ENCODE measurements around the gene ARHGEF33.

Gene ARHGEF33

GRCh38 chr2:38981670-38982357, 92.1 kb downstream of the ARHGEF33 start:
- Histone ChIP-seq H3K9me3 (ENCODE audit: severe bottlenecking) (no peaks in the 10 kb centered on the region), H3K27ac (no peak overlapping the region), H3K27me3 (ENCODE audit: insufficient read depth, low read depth, severe bottlenecking) (no peaks in the 10 kb centered on the region), H3K4me3 (ENCODE audit: low read depth, low read length) (no peak overlapping the region), H3K36me3 (peaks cover 2% of the 10 kb centered on the region; the same call in 1 of the 2 replicates)
- TF ChIP-seq CTCF (IDR thresholded peaks at IDR 0.05; ENCODE audit: low read depth, low read length): no peak
- DNase-seq: no peak

- no peak for DNase-seq
- Histone ChIP-seq H3K36me3 (peaks cover 2% of the 10 kb centered on the region; the same call in 1 of the 2 replicates), H3K9me3 (ENCODE audit: severe bottlenecking) (no peaks in the 10 kb centered on the region), H3K27ac (no peak overlapping the region), H3K4me3 (ENCODE audit: low read depth, low read length) (no peak overlapping the region), H3K27me3 (ENCODE audit: insufficient read depth, low read depth, severe bottlenecking) (no peaks in the 10 kb centered on the region)
- TF ChIP-seq CTCF (IDR thresholded peaks at IDR 0.05; ENCODE audit: low read depth, low read length): no peak
These were observed 92.8 kb downstream of the ARHGEF33 start for GRCh38 chr2:38982498-38982897.

GRCh38 chr2:38988716-38989115, 99.0 kb downstream of the ARHGEF33 start:
- no peak overlapping the region for H3K27ac ChIP-seq
- H3K9me3 ChIP-seq (ENCODE audit: severe bottlenecking): no peaks in the 10 kb centered on the region
- no peak overlapping the region for H3K4me3 ChIP-seq (ENCODE audit: low read depth, low read length)
- H3K27me3 ChIP-seq (ENCODE audit: insufficient read depth, low read depth, severe bottlenecking): no peaks in the 10 kb centered on the region
- peaks cover 2% of the 10 kb centered on the region; the same call in 1 of the 2 replicates for H3K36me3 ChIP-seq
- TF ChIP-seq CTCF (IDR thresholded peaks at IDR 0.05; ENCODE audit: low read depth, low read length): no peak
- DNase-seq: no peak

GRCh38 chr2:38991899-38992298, 102.2 kb downstream of the ARHGEF33 start:
- Histone ChIP-seq H3K27ac (no peak overlapping the region), H3K27me3 (ENCODE audit: insufficient read depth, low read depth, severe bottlenecking) (no peaks in the 10 kb centered on the region), H3K9me3 (ENCODE audit: severe bottlenecking) (no peaks in the 10 kb centered on the region), H3K36me3 (peaks cover 8% of the 10 kb centered on the region), H3K4me3 (ENCODE audit: low read depth, low read length) (no peak overlapping the region)
- no peak for DNase-seq
- TF ChIP-seq CTCF (IDR thresholded peaks at IDR 0.05; ENCODE audit: low read depth, low read length): no peak

- H3K27me3 ChIP-seq (ENCODE audit: insufficient read depth, low read depth, severe bottlenecking): no peaks in the 10 kb centered on the region
- no peak overlapping the region for H3K4me3 ChIP-seq (ENCODE audit: low read depth, low read length)
- TF ChIP-seq CTCF (IDR thresholded peaks at IDR 0.05; ENCODE audit: low read depth, low read length): no peak
- H3K9me3 ChIP-seq (ENCODE audit: severe bottlenecking): no peaks in the 10 kb centered on the region
- no peak for DNase-seq
- H3K27ac ChIP-seq: no peak overlapping the region
- peaks cover 15% of the 10 kb centered on the region for H3K36me3 ChIP-seq
These were observed 108.1 kb downstream of the ARHGEF33 start for GRCh38 chr2:38997781-38998180.

GRCh38 chr2:39000552-39000951, 110.9 kb downstream of the ARHGEF33 start:
- H3K36me3 ChIP-seq: peaks cover 7% of the 10 kb centered on the region
- H3K4me3 ChIP-seq (ENCODE audit: low read depth, low read length): no peak overlapping the region
- H3K27me3 ChIP-seq (ENCODE audit: insufficient read depth, low read depth, severe bottlenecking): no peaks in the 10 kb centered on the region
- no peak for TF ChIP-seq CTCF (IDR thresholded peaks at IDR 0.05; ENCODE audit: low read depth, low read length)
- DNase-seq: no peak
- H3K27ac ChIP-seq: no peak overlapping the region
- H3K9me3 ChIP-seq (ENCODE audit: severe bottlenecking): no peaks in the 10 kb centered on the region

All from WERI-Rb-1 (cell line).